ENCODE data around the gene ARF6.

DNA sequence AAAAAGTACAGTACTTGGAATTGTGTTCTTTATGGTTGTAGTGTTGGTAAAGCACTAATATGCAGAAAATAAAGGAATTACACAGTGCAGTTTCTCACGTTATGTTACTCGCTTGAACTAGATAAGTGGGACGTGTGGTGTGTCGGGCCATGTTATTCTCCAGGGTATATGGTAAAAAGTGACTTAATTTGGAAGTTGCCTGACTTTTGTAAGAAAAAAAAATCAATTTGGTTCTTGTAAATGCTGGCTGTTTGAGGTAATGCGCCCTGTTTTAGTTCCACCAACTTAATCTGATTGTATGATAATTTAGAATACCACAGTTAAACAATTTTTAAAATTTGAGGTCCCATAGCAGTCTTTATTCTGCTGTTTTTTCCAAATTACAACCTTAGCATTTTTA lies 4.1 kb downstream of the ARF6 start:
- TF ChIP-seq ZFP3 (CRISPR knock-in tag; IDR thresholded peaks at IDR 0.05) (no peak), CSDC2 (CRISPR knock-in tag; IDR thresholded peaks at IDR 0.05) (no peak), ZNF70 (CRISPR knock-in tag; IDR thresholded peaks at IDR 0.05) (no peak), PATZ1 (CRISPR knock-in tag; IDR thresholded peaks at IDR 0.05; ENCODE audit: borderline replicate concordance) (no peak), CREB5 (CRISPR knock-in tag; IDR thresholded peaks at IDR 0.05; ENCODE audit: low read depth) (no peak)
